Uterine smooth muscle cell (primary cell): Measurements from ENCODE around the gene SPA17. TPM values are rescaled to one million over a fixed set of nuclear protein-coding genes. Genes with fewer than 3 reads are reported as not detected.

Experiments
- total RNA-seq: library from RNA; depleted of rRNA; stranded (reverse); fragments of >200 nt; gene quantifications from 2 replicates; pipeline ENCODE4 v1.2.3, GENCODE V29; 2014

SPA17 gene
- total RNA-seq = 17.1 and 26.1 TPM in 2 replicates

DNA sequence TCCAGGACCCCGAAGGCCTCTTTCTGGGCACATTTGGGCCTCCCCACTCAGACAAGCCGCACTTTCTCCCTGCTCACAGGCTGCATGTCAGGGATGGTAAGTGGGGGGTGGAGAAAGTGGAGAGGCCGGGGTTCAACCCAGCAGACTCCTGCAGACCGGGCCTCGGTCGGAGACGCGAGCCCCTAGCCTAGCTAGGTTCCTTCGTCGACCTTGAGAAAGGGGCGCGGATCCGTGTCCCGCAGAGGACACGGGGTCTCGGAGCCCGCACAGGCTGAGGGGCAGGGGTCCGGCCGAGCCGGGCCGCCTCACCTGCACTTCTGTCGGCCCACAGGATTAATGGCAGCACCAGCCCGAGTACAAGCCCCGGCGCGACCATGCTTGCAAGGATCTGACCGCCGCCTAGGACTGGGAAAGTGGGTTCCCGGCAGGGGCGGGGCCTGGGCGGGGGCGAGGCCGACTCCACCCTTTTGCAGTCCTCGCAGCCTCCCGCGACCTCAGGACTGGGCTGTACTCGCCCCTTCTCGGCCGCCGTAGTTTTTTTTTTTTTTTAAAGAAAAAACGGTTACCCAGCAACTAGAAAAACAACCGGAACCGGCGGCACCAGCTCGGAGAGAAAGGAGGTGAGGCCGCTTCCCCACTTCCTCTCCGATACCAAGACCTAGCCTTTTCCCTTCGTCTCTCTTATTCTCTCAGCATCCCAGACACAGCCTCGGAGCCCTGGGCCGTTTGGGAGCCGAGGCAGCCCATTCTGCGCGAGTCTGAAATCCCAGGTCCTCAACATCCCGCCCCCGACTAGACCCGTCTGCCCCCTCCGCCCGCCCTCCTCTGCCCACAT is at the start of gene SPA17, which contains the start of gene SIAE:
Gene SPA17, plus strand, starts transcription at position 572 of the 835 bp plus-strand sequence. CDS start 1,361 bp downstream, outside the sequence.
Gene SIAE, minus strand, starts transcription at position 407 of the 835 bp plus-strand sequence. Its CDS starts 31 bp downstream, at position 376.

DNA sequence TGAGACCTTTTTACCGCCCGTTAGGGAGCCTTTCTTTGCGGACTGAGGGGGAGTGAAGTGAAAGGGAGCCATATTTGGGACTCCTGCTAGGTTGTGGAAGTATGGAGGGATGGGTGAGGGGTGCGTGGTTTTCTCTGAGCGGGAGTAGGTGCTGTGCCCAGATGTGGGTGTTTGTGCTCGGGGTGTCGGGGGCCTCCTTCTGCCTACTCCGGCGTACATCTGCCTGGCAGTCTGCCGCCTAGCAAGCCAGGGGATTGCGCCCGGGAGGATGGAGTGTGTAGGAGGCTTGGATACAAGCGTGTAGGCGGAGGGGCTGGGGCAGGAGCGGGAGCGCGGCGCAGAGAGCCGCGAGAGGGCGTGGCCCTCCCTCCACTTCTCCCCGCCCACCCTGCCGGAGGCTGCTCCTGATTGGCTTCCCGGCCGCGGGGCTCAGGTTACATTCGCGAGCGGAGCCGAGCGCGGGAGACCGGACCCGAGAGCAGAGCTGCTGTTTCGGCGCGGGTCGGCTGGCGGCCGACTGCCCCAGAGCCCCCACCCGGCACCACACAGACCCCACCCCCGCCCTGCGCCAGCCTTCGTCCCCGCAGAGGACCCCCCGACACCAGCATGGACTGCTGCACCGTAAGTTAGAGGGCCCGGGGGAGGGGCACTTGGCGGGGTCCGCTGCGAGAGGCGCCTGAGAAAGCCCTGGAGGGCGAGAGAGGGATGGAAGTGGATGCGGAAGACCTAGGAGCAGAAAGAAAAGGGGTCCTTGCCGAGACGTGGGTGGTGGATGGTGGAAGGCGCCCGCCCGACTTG is 66.0 kb downstream of the SPA17 start, which contains the start of gene NRGN:
Gene NRGN, plus strand, starts transcription at position 464 of the 798 bp plus-strand sequence. Its CDS starts 143 bp downstream, at position 607.

Other genes starting within 250 kb of the SPA17 start
- gene OR8B4, start 249.0 kb upstream of the SPA17 start, total RNA-seq = not detected in 2 replicates
- gene OR8B8, start 228.2 kb upstream of the SPA17 start, total RNA-seq = not detected in 2 replicates
- gene OR8B12, start 130.2 kb upstream of the SPA17 start, total RNA-seq = not detected in 2 replicates
- not detected in 2 replicates for gene OR8A1, start 103.9 kb upstream of the SPA17 start, total RNA-seq
- not detected in 2 replicates for gene PANX3, start 62.5 kb upstream of the SPA17 start, total RNA-seq
- gene TBRG1, start 51.0 kb upstream of the SPA17 start, total RNA-seq = 22.2 and 32.4 TPM in 2 replicates
- gene SIAE, start 165 bp upstream of the SPA17 start, total RNA-seq = 10.2 and 21.5 TPM in 2 replicates
- 0.37 and 1.5 TPM in 2 replicates for gene NRGN, start 66.0 kb downstream of the SPA17 start, total RNA-seq
- 0.22 and 0.50 TPM in 2 replicates for gene VSIG2, start 78.4 kb downstream of the SPA17 start, total RNA-seq
- gene ESAM, start 88.4 kb downstream of the SPA17 start, total RNA-seq = 0.62 and 0.89 TPM in 2 replicates
- gene MSANTD2, start 126.5 kb downstream of the SPA17 start, total RNA-seq = 8.5 and 12.3 TPM in 2 replicates
- gene ROBO3, start 191.5 kb downstream of the SPA17 start, total RNA-seq = 9.1 and 13.4 TPM in 2 replicates
- gene ROBO4, start 224.0 kb downstream of the SPA17 start, total RNA-seq = 1.1 and 3.0 TPM in 2 replicates
- gene HEPN1, start 245.3 kb downstream of the SPA17 start, total RNA-seq = not detected in 2 replicates